ENCODE results near the gene SYT4. TPM values are rescaled to one million over a fixed set of nuclear protein-coding genes. Genes with fewer than 3 reads are reported as not detected.

Gene SYT4, protein sequence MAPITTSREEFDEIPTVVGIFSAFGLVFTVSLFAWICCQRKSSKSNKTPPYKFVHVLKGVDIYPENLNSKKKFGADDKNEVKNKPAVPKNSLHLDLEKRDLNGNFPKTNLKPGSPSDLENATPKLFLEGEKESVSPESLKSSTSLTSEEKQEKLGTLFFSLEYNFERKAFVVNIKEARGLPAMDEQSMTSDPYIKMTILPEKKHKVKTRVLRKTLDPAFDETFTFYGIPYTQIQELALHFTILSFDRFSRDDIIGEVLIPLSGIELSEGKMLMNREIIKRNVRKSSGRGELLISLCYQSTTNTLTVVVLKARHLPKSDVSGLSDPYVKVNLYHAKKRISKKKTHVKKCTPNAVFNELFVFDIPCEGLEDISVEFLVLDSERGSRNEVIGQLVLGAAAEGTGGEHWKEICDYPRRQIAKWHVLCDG
- 2.2 and 3.4 TPM in 2 replicates for total RNA-seq (2021)
- long read RNA-seq, full-length matches to known transcripts, result 12 of 17 reads
- long read RNA-seq, partial matches to known transcripts, result 1 of 17 reads
- long read RNA-seq, other reads (novel, unspliced or antisense), result 4 of 17 reads

DNA sequence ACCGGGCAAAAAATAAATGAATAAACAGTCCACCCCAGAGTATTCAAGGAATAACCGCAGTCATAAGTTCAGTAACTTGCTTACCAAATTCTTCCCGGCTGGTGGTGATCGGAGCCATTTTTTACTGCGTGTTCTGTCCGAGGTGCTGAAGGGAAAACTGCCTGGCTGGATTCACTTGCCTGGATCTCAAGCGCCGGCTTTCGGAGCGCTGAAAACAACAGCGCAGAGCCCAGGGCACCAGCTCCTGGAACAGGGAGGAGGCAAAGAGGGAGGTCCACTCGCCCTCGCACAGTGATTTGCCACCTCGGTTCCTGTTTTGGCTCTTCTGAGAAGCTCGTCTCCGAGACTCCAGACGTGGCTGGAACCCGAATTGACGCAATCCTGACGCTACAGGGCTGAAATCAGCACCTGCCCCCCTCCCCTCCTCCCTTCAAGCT, at the start of gene SYT4:
Gene SYT4, minus strand, starts transcription at position 327 of the 437 bp plus-strand sequence. Its CDS starts 209 bp downstream, at position 118.
- no peak within 1 kb of the TSS for H3K4ac ChIP-seq (ENCODE audit: low read depth, low read length)
- H2BK5ac ChIP-seq (ENCODE audit: insufficient read length, low read length), result no peak within 1 kb of the TSS
- peaks cover 3% of the 10 kb centered on the region for H3K23me2 ChIP-seq (ENCODE audit: insufficient read length, low read depth, low read length, poor library complexity, severe bottlenecking)
- H3K79me1 ChIP-seq (ENCODE audit: insufficient read depth, low read depth, low read length, poor library complexity, severe bottlenecking), result no peaks in the 10 kb centered on the region
- H3K14ac ChIP-seq (ENCODE audit: insufficient read depth, low read length), result no peak within 1 kb of the TSS
- H3K4me3 Mint-ChIP-seq, result peak within 1 kb of the TSS; percentile 50 to 76
- no peak within 1 kb of the TSS for H2BK120ac ChIP-seq (ENCODE audit: low read depth, low read length, poor library complexity, severe bottlenecking)
- H2AFZ ChIP-seq (ENCODE audit: low read length), result peak within 1 kb of the TSS; percentile 40
- no peak within 1 kb of the TSS for H3K18ac ChIP-seq (ENCODE audit: insufficient read length, low read depth, low read length)
- H3T11ph ChIP-seq (ENCODE audit: low read length), result peak within 1 kb of the TSS; percentile 17
- no peak within 1 kb of the TSS for H3K9ac ChIP-seq (ENCODE audit: extremely low read depth, insufficient read length, low read length)
- no peaks in the 10 kb centered on the region for H3K27me3 Mint-ChIP-seq (ENCODE audit: low read depth)
- H3K36me3 Mint-ChIP-seq (ENCODE audit: insufficient read depth in 1 of 3, low read depth in 3 of 3), result no peaks in the 10 kb centered on the region
- H3K4me2 ChIP-seq (ENCODE audit: insufficient read depth, insufficient read length, low read length), result peak within 1 kb of the TSS; percentile 49
- no peak within 1 kb of the TSS for H3K23ac ChIP-seq (ENCODE audit: insufficient read length, low read depth, low read length)
- H2BK15ac ChIP-seq (ENCODE audit: low read depth, low read length), result no peak within 1 kb of the TSS
- no peaks in the 10 kb centered on the region for H3K4me1 ChIP-seq (ENCODE audit: insufficient read depth, low read length)
- H2BK12ac ChIP-seq (ENCODE audit: insufficient read length, low read depth, low read length), result no peak within 1 kb of the TSS
- H4K20me1 ChIP-seq (ENCODE audit: control insufficient read depth, insufficient read depth, insufficient read length), result no peaks in the 10 kb centered on the region
- H2AK5ac ChIP-seq (ENCODE audit: insufficient read length, low read length), result no peak within 1 kb of the TSS
- H4K8ac ChIP-seq (replicated peaks; ENCODE audit: insufficient read length, low read depth, low read length), result no peak within 1 kb of the TSS
- peak; percentile 91 for DNase-seq
- no peak for TF ChIP-seq CTCF (conservative IDR thresholded peaks at IDR 0.05)
- WGBS (ENCODE audit: extremely low coverage, insufficient read length, low lambda C conversion rate), result no CpG with 5 or more reads among the region's 20 CpGs
- H3K9me3 ChIP-seq (ENCODE audit: control insufficient read depth, low read depth, low read length), result no peaks in the 10 kb centered on the region
- no peaks in the 10 kb centered on the region; the same call in 1 of the 2 replicates for H3K79me2 ChIP-seq (ENCODE audit: insufficient read depth, low read length)
- H2BK20ac ChIP-seq (ENCODE audit: low read depth, low read length, poor library complexity, severe bottlenecking), result no peak within 1 kb of the TSS
- peak within 1 kb of the TSS in 2 of 3 experiments; percentile 61 to 70; a peak in 2 of 7 replicates for H3K27ac Mint-ChIP-seq
- H3K4me1 Mint-ChIP-seq, result peaks cover 31 to 35% of the 10 kb centered on the region in 2 experiments
- H3K27ac ChIP-seq (ENCODE audit: insufficient read length, low read depth, low read length), result no peak within 1 kb of the TSS
- no peaks in the 10 kb centered on the region for H3K27me3 ChIP-seq (ENCODE audit: insufficient read depth, low read length)
- no peak within 1 kb of the TSS for H3K56ac ChIP-seq (ENCODE audit: insufficient read length, low read depth, low read length)
- no peak within 1 kb of the TSS for H4K5ac ChIP-seq (ENCODE audit: insufficient read length, low read depth, low read length)
- H3K9me3 Mint-ChIP-seq, result no peaks in the 10 kb centered on the region
- H4K91ac ChIP-seq (ENCODE audit: insufficient read length, low read depth, low read length), result no peak within 1 kb of the TSS
